VCaP (cell line): ENCODE data around the gene LARGE2.

Experiments
- H3K27ac ChIP-seq: fragments of 450-650 bp; 2 replicates; pipeline ENCODE4 v1.5.1; 2017
- TF ChIP-seq, protein P1 (sequence below): fragments of 450-650 bp; conservative IDR thresholded peaks from 2 replicates; pipeline ENCODE4 v1.5.1; 2017; ENCODE audit warnings: mild to moderate bottlenecking, moderate library complexity

The LARGE2 gene

DNA sequence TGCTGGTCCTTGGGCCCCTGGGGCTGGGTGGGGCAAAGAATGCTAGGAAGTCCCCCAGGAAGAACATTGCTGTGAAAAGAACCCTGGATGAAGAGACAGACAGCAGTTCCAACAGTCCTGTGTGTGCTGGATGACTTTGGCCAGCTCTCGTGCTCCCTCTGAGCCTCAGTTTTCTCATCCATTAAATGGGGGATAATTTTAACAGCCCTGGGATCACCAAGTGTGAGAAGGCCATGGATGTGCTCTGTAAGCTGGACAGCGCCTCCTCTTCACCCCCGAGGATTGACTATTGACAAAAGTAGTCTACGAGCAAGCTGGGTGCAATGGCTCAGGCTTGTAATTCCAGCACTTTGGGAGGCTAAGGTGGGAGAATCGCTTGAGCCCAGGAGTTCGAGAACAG, 2.5 kb downstream of the LARGE2 start:
- no peak overlapping the region for H3K27ac ChIP-seq
- TF ChIP-seq, protein P1, sequence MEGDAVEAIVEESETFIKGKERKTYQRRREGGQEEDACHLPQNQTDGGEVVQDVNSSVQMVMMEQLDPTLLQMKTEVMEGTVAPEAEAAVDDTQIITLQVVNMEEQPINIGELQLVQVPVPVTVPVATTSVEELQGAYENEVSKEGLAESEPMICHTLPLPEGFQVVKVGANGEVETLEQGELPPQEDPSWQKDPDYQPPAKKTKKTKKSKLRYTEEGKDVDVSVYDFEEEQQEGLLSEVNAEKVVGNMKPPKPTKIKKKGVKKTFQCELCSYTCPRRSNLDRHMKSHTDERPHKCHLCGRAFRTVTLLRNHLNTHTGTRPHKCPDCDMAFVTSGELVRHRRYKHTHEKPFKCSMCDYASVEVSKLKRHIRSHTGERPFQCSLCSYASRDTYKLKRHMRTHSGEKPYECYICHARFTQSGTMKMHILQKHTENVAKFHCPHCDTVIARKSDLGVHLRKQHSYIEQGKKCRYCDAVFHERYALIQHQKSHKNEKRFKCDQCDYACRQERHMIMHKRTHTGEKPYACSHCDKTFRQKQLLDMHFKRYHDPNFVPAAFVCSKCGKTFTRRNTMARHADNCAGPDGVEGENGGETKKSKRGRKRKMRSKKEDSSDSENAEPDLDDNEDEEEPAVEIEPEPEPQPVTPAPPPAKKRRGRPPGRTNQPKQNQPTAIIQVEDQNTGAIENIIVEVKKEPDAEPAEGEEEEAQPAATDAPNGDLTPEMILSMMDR, result no peak

DNA sequence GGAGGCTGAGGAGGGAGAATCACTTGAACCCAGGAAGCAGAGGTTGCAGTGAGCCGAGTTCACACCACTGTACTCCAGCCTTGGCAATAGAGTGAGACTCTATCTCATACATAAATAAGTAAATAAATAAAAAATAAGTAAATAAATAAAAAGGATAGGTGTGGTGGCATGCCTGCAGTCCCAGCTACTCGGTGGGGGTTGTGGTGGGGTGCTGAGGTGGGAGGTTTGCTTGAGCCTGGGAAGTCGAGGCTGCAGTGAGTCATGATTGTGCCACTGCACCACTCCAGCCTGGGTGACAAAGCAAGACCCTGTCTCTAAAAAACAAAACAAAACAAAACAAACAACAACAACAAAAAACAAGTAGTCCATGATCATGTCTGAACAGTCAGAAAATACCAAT, 3.1 kb downstream of the LARGE2 start:
- TF ChIP-seq, protein P1, result no peak
- no peak overlapping the region for H3K27ac ChIP-seq

DNA sequence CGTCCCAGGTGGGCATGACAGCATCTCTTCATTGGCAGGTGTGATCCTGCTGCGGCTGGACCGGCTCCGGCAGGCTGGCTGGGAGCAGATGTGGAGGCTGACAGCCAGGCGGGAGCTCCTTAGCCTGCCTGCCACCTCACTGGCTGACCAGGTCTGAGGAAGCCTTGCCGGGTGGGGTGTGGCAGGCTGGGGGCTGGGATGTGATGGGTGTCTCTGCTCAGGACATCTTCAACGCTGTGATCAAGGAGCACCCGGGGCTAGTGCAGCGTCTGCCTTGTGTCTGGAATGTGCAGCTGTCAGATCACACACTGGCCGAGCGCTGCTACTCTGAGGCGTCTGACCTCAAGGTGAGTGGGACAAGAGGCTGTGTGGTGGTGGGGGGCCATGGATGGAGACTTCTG, 3.5 kb downstream of the LARGE2 start:
- no peak overlapping the region for H3K27ac ChIP-seq
- TF ChIP-seq, protein P1, result no peak

DNA sequence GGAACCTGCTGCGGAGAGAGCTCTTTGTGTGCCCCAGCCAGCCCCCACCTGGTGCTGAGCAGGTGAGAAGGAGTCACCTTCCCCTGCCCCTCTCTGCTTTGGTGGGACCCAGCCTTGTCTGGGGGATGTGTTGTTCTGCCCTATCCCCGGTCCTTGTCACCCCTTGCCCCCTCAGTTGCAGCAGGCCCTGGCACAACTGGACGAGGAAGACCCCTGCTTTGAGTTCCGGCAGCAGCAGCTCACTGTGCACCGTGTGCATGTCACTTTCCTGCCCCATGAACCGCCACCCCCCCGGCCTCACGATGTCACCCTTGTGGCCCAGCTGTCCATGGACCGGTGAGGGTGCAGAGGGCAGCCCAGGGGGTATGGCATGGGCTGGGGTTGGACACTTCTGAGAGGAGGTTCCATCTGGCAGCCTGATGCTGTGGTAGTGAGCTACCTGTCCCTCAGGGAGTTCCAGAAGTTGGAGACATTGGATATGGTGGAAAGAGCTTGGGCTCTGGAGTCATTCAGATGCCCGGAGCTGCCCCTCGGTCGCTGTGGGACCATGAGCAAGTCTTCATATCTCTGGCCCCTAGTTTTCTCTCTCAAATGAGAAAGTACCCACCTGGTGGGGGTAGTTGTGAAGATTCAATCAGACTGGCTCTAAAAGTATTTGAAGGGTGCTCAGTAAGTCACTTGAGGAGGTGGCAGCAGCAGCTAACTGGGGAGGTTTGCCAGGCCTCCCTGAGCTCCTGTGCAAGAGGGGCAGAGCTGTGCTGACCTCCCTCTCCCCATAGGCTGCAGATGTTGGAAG, 4.3 kb downstream of the LARGE2 start:
- no peak overlapping the region for H3K27ac ChIP-seq
- TF ChIP-seq, protein P1, result no peak

DNA sequence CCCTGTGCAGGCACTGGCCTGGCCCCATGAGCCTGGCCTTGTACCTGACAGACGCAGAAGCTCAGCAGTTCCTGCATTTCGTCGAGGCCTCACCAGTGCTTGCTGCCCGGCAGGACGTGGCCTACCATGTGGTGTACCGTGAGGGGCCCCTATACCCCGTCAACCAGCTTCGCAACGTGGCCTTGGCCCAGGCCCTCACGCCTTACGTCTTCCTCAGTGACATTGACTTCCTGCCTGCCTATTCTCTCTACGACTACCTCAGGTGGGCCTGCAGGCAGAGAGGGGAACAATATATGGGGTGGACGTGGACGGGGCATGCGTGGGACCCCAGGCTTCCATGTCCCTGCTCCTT, 4.9 kb downstream of the LARGE2 start:
- TF ChIP-seq, protein P1, result no peak
- H3K27ac ChIP-seq, result no peak overlapping the region

DNA sequence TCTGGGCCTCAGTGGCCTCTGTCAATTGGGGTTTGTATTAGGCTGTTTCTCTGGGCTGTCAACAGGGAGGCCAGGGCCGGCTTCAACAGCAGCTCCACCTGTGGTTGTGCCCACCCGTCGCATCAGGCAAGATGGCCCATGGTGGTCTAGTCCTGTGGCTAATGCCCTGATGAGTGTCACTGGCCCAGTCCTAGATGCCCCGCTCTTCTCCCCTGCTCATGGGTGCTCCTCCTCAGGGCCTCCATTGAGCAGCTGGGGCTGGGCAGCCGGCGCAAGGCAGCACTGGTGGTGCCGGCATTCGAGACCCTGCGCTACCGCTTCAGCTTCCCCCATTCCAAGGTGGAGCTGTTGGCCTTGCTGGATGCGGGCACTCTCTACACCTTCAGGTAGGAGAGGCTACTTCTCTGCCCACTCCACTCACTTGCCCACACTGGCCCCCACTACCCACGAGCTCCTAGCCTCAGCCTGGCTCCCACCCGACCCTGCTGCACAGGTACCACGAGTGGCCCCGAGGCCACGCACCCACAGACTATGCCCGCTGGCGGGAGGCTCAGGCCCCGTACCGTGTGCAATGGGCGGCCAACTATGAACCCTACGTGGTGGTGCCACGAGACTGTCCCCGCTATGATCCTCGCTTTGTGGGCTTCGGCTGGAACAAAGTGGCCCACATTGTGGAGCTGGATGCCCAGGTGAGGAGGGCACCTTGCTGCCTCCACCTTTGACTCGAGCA, 5.4 kb downstream of the LARGE2 start:
- TF ChIP-seq, protein P1, result no peak
- no peak overlapping the region for H3K27ac ChIP-seq

DNA sequence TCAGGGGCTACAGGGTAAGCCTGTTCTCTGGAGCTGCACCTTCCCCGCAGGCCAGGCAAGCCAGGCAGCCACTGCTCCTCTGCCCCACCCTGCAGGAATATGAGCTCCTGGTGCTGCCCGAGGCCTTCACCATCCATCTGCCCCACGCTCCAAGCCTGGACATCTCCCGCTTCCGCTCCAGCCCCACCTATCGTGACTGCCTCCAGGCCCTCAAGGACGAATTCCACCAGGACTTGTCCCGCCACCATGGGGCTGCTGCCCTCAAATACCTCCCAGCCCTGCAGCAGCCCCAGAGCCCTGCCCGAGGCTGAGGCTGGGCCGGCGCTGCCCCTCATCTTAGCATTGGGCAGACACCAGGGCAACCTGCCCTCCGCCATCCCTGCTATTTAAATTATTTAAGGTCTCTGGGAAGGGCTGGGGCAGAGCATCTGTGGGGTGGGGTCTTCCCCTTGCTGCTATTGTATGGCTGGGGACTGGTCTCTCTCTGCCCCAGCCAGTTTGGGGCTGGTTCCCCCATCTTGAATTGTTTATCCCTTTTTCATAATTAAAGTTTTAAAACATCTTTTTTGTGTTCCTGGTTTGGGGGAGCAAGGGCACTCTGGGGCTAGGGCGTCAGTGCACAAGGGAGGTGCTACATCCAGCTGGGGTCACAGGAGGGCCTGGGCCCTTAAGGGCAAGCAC, 6.2 kb downstream of the LARGE2 start:
- TF ChIP-seq, protein P1, result no peak
- H3K27ac ChIP-seq, result no peak overlapping the region
